ENCODE measurements around the gene TNFRSF4.

Gene TNFRSF4

GRCh38 chr1:1244192-1244811, 30.3 kb upstream of the TNFRSF4 start:
- no peak for DNase-seq
- H3K79me2 ChIP-seq (ENCODE audit: insufficient read depth, low read length): no peaks in the 10 kb centered on the region
- no peak overlapping the region for H3K27ac ChIP-seq (ENCODE audit: low read length)
- no peaks in the 10 kb centered on the region for H3K27me3 ChIP-seq (ENCODE audit: insufficient read depth, low read length, poor library complexity)
- no peak for ATAC-seq (ENCODE audit: insufficient read depth, low read depth)
- H4K20me1 ChIP-seq (ENCODE audit: insufficient read depth, low read length): no peaks in the 10 kb centered on the region; the same call in 1 of the 2 replicates
- H3K9me3 ChIP-seq (ENCODE audit: insufficient read depth, low read length, severe bottlenecking): no peaks in the 10 kb centered on the region
- no peaks in the 10 kb centered on the region for H3K4me1 ChIP-seq (ENCODE audit: insufficient read depth, low read length)
- no peak overlapping the region for H3K4me3 ChIP-seq (ENCODE audit: low read depth in 1 of 2, low read length in 2 of 2)
- no peak for TF ChIP-seq EZH2 (IDR thresholded peaks at IDR 0.05; ENCODE audit: borderline replicate concordance, low read depth, low read length, severe bottlenecking)
- TF ChIP-seq, protein P1, sequence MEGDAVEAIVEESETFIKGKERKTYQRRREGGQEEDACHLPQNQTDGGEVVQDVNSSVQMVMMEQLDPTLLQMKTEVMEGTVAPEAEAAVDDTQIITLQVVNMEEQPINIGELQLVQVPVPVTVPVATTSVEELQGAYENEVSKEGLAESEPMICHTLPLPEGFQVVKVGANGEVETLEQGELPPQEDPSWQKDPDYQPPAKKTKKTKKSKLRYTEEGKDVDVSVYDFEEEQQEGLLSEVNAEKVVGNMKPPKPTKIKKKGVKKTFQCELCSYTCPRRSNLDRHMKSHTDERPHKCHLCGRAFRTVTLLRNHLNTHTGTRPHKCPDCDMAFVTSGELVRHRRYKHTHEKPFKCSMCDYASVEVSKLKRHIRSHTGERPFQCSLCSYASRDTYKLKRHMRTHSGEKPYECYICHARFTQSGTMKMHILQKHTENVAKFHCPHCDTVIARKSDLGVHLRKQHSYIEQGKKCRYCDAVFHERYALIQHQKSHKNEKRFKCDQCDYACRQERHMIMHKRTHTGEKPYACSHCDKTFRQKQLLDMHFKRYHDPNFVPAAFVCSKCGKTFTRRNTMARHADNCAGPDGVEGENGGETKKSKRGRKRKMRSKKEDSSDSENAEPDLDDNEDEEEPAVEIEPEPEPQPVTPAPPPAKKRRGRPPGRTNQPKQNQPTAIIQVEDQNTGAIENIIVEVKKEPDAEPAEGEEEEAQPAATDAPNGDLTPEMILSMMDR (IDR thresholded peaks at IDR 0.05; ENCODE audit: borderline replicate concordance, extremely low read depth, low read length, poor library complexity, severe bottlenecking): no peak
- no peak overlapping the region for H2AFZ ChIP-seq (ENCODE audit: low read depth, low read length)
- no peak overlapping the region for H3K9ac ChIP-seq (ENCODE audit: low read depth, low read length)
- H3K36me3 ChIP-seq (ENCODE audit: insufficient read depth, low read length): no peaks in the 10 kb centered on the region
- H3K4me2 ChIP-seq (ENCODE audit: insufficient read depth, low read length): no peak overlapping the region

GRCh38 chr1:1243807-1244191, 29.8 kb upstream of the TNFRSF4 start:
- Histone ChIP-seq H3K27me3 (ENCODE audit: insufficient read depth, low read length, poor library complexity) (no peaks in the 10 kb centered on the region), H3K79me2 (ENCODE audit: insufficient read depth, low read length) (no peaks in the 10 kb centered on the region), H3K4me2 (ENCODE audit: insufficient read depth, low read length) (no peak overlapping the region), H2AFZ (ENCODE audit: low read depth, low read length) (no peak overlapping the region), H3K4me3 (ENCODE audit: low read depth in 1 of 2, low read length in 2 of 2) (no peak overlapping the region), H3K9ac (ENCODE audit: low read depth, low read length) (no peak overlapping the region), H3K4me1 (ENCODE audit: insufficient read depth, low read length) (no peaks in the 10 kb centered on the region), H4K20me1 (ENCODE audit: insufficient read depth, low read length) (no peaks in the 10 kb centered on the region; the same call in 1 of the 2 replicates), H3K9me3 (ENCODE audit: insufficient read depth, low read length, severe bottlenecking) (no peaks in the 10 kb centered on the region), H3K27ac (ENCODE audit: low read length) (no peak overlapping the region), H3K36me3 (ENCODE audit: insufficient read depth, low read length) (no peaks in the 10 kb centered on the region)
- no peak for DNase-seq
- ATAC-seq (ENCODE audit: insufficient read depth, low read depth): no peak
- TF ChIP-seq EZH2 (IDR thresholded peaks at IDR 0.05; ENCODE audit: borderline replicate concordance, low read depth, low read length, severe bottlenecking): no peak
- TF ChIP-seq, protein P1 (IDR thresholded peaks at IDR 0.05; ENCODE audit: borderline replicate concordance, extremely low read depth, low read length, poor library complexity, severe bottlenecking): no peak

DNA sequence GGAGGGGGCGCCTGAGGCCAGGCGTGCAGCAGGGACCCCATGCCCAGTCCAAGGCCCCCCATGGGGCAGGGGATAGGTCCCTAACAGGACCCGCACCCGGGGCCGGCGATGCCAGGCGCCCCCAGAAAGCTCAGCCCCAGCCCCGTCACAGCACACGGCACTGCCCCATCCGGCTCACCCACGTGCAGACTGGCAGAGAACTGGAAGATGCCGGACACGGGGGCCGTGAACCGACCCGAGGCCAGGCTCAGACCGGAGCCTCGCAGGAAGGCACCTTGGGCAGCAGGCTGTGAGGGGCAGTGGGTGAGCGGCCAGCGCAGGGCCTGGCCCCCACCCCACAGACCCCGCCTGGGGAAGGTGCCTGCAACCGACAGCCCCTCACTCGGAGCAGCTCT, 29.3 kb upstream of the TNFRSF4 start:
- no peak for ATAC-seq (ENCODE audit: insufficient read depth, low read depth)
- Histone ChIP-seq H3K4me1 (ENCODE audit: insufficient read depth, low read length) (no peaks in the 10 kb centered on the region), H4K20me1 (ENCODE audit: insufficient read depth, low read length) (peaks cover 2% of the 10 kb centered on the region; the same call in 1 of the 2 replicates), H3K4me2 (ENCODE audit: insufficient read depth, low read length) (no peak overlapping the region), H3K27ac (ENCODE audit: low read length) (no peak overlapping the region), H3K36me3 (ENCODE audit: insufficient read depth, low read length) (no peaks in the 10 kb centered on the region), H3K27me3 (ENCODE audit: insufficient read depth, low read length, poor library complexity) (no peaks in the 10 kb centered on the region), H3K9me3 (ENCODE audit: insufficient read depth, low read length, severe bottlenecking) (no peaks in the 10 kb centered on the region), H3K4me3 (ENCODE audit: low read depth in 1 of 2, low read length in 2 of 2) (no peak overlapping the region), H2AFZ (ENCODE audit: low read depth, low read length) (no peak overlapping the region), H3K79me2 (ENCODE audit: insufficient read depth, low read length) (no peaks in the 10 kb centered on the region), H3K9ac (ENCODE audit: low read depth, low read length) (no peak overlapping the region)
- TF ChIP-seq EZH2 (IDR thresholded peaks at IDR 0.05; ENCODE audit: borderline replicate concordance, low read depth, low read length, severe bottlenecking): no peak
- TF ChIP-seq, protein P1 (IDR thresholded peaks at IDR 0.05; ENCODE audit: borderline replicate concordance, extremely low read depth, low read length, poor library complexity, severe bottlenecking): no peak
- DNase-seq: no peak

All from DND-41 (cell line).